Measurements from ENCODE around the gene OGFOD1. TPM values are rescaled to one million over a fixed set of nuclear protein-coding genes. Genes with fewer than 3 reads are reported as not detected.

The OGFOD1 gene
- total RNA-seq, 1 experiment from 2014 or later = 35.8 TPM

- Histone ChIP-seq H3K4me3 (ENCODE audit: low read depth in 2 of 2, low read length in 2 of 2) (no peak overlapping the region), H3K27me3 (ENCODE audit: control insufficient read depth, insufficient read depth, low read length) (no peaks in the 10 kb centered on the region), H3K9me3 (ENCODE audit: control insufficient read depth, insufficient read depth, low read depth, low read length) (no peaks in the 10 kb centered on the region), H3K27ac (ENCODE audit: low read length) (no peak overlapping the region), H3K4me1 (ENCODE audit: control insufficient read depth, insufficient read depth, low read length) (peaks cover 33% of the 10 kb centered on the region), H3K36me3 (ENCODE audit: control insufficient read depth, insufficient read depth, low read length) (no peaks in the 10 kb centered on the region; the same call in 1 of the 2 replicates)
- ATAC-seq (no peak), DNase-seq (ENCODE audit: low read depth, low spot score) (no peak)
- no TSS peak for BruUV-seq (replicated peaks)
- POLR2A ChIA-PET = no interaction called here
- intact Hi-C loops (cut with micrococcal nuclease; ENCODE audit: unreplicated experiment) = loop anchor here (2.0 kb wide), 1 partner anchor 85 kb away; no protein-coding TSS in a partner anchor
- TF ChIP-seq SIN3A (IDR thresholded peaks at IDR 0.05; ENCODE audit: borderline replicate concordance, insufficient read depth, low read depth, low read length) = no peak
- TF ChIP-seq, protein P1, sequence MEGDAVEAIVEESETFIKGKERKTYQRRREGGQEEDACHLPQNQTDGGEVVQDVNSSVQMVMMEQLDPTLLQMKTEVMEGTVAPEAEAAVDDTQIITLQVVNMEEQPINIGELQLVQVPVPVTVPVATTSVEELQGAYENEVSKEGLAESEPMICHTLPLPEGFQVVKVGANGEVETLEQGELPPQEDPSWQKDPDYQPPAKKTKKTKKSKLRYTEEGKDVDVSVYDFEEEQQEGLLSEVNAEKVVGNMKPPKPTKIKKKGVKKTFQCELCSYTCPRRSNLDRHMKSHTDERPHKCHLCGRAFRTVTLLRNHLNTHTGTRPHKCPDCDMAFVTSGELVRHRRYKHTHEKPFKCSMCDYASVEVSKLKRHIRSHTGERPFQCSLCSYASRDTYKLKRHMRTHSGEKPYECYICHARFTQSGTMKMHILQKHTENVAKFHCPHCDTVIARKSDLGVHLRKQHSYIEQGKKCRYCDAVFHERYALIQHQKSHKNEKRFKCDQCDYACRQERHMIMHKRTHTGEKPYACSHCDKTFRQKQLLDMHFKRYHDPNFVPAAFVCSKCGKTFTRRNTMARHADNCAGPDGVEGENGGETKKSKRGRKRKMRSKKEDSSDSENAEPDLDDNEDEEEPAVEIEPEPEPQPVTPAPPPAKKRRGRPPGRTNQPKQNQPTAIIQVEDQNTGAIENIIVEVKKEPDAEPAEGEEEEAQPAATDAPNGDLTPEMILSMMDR (IDR thresholded peaks at IDR 0.05) = no peak
- TF ChIP-seq TCF7L2 (IDR thresholded peaks at IDR 0.05; ENCODE audit: low read depth, low read length) = no peak
- no peak for TF ChIP-seq POLR2AphosphoS5 (IDR thresholded peaks at IDR 0.05; ENCODE audit: low read depth, low read length)
- TF ChIP-seq, protein P2, sequence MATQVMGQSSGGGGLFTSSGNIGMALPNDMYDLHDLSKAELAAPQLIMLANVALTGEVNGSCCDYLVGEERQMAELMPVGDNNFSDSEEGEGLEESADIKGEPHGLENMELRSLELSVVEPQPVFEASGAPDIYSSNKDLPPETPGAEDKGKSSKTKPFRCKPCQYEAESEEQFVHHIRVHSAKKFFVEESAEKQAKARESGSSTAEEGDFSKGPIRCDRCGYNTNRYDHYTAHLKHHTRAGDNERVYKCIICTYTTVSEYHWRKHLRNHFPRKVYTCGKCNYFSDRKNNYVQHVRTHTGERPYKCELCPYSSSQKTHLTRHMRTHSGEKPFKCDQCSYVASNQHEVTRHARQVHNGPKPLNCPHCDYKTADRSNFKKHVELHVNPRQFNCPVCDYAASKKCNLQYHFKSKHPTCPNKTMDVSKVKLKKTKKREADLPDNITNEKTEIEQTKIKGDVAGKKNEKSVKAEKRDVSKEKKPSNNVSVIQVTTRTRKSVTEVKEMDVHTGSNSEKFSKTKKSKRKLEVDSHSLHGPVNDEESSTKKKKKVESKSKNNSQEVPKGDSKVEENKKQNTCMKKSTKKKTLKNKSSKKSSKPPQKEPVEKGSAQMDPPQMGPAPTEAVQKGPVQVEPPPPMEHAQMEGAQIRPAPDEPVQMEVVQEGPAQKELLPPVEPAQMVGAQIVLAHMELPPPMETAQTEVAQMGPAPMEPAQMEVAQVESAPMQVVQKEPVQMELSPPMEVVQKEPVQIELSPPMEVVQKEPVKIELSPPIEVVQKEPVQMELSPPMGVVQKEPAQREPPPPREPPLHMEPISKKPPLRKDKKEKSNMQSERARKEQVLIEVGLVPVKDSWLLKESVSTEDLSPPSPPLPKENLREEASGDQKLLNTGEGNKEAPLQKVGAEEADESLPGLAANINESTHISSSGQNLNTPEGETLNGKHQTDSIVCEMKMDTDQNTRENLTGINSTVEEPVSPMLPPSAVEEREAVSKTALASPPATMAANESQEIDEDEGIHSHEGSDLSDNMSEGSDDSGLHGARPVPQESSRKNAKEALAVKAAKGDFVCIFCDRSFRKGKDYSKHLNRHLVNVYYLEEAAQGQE (IDR thresholded peaks at IDR 0.05; ENCODE audit: insufficient read depth in 1 of 2, low read depth in 2 of 2, low read length in 1 of 2) = no peak
- in situ Hi-C loops (cut with HindIII; ENCODE audit: low pct_unique_long_range_greater_than_20kb, low sequenced_read_pairs) = no loop called here
- CTCF ChIA-PET = no interaction called here
Measured at GRCh38 chr16:56515665-56516064, 64.3 kb downstream of the OGFOD1 start.

DNA sequence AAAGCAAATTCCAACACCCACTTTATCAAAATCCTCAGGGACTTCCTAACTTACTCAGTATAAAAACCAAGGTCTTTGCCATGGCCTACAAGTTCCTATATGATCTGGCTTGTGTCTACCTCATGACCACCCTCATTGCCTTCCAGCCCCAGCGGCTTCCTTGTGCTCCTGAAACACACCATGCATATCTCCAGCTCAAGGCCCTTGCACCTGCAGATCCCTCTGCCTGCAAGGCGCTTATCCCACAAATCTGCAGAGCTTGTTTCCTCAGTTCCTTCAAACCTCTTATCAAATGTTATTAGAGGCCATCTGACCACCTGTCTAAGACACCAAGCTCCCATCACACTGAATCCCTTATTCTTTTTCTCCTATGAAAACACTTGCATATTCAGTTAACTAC, 65.9 kb downstream of the OGFOD1 start:
- H3K27ac ChIP-seq (ENCODE audit: low read length) = no peak overlapping the region
- ChIA-PET POLR2A (no interaction called here), CTCF (interaction anchor here (0.6 kb wide), 1 partner anchor 185 kb away, joined by 3 read pairs; no protein-coding TSS in a partner anchor)
- H3K9me3 ChIP-seq (ENCODE audit: control insufficient read depth, insufficient read depth, low read depth, low read length) = no peaks in the 10 kb centered on the region
- intact Hi-C loops (cut with micrococcal nuclease; ENCODE audit: unreplicated experiment) (no loop called here), in situ Hi-C loops (cut with HindIII; ENCODE audit: low pct_unique_long_range_greater_than_20kb, low sequenced_read_pairs) (no loop called here)
- no peaks in the 10 kb centered on the region; the same call in 1 of the 2 replicates for H3K36me3 ChIP-seq (ENCODE audit: control insufficient read depth, insufficient read depth, low read length)
- DNase-seq (ENCODE audit: low read depth, low spot score) (no peak), ATAC-seq (no peak)
- peaks cover 33% of the 10 kb centered on the region for H3K4me1 ChIP-seq (ENCODE audit: control insufficient read depth, insufficient read depth, low read length)
- H3K27me3 ChIP-seq (ENCODE audit: control insufficient read depth, insufficient read depth, low read length) = no peaks in the 10 kb centered on the region
- no TSS peak for BruUV-seq (replicated peaks)
- TF ChIP-seq, protein P1 (IDR thresholded peaks at IDR 0.05) = no peak
- TF ChIP-seq POLR2AphosphoS5 (IDR thresholded peaks at IDR 0.05; ENCODE audit: low read depth, low read length) = no peak
- no peak for TF ChIP-seq TCF7L2 (IDR thresholded peaks at IDR 0.05; ENCODE audit: low read depth, low read length)
- no peak for TF ChIP-seq SIN3A (IDR thresholded peaks at IDR 0.05; ENCODE audit: borderline replicate concordance, insufficient read depth, low read depth, low read length)
- TF ChIP-seq, protein P2 (IDR thresholded peaks at IDR 0.05; ENCODE audit: insufficient read depth in 1 of 2, low read depth in 2 of 2, low read length in 1 of 2) = no peak
- H3K4me3 ChIP-seq (ENCODE audit: low read depth in 2 of 2, low read length in 2 of 2) = no peak overlapping the region
